ENCODE data around the gene RAB31.

DNA sequence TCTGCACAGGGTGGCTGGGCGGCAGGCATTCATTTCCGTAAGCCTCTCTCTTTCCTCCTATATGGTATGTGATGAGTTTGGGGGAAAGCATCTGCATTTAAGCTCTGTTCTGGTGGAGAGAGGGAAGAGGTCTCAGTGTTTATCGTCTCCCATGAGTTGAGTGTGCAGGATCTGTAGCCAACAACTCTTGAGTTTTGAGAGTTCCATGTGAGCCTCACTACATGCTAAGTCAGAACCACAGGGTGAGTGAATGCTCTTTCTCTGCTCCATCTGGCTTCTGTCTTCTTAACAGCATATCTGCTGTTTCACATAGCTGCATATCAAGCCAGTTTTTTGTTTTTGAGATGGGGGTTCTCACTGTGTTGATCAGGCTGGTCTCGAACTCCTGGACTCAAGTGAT lies 22.7 kb downstream of the RAB31 start:
- TF ChIP-seq, protein P1, sequence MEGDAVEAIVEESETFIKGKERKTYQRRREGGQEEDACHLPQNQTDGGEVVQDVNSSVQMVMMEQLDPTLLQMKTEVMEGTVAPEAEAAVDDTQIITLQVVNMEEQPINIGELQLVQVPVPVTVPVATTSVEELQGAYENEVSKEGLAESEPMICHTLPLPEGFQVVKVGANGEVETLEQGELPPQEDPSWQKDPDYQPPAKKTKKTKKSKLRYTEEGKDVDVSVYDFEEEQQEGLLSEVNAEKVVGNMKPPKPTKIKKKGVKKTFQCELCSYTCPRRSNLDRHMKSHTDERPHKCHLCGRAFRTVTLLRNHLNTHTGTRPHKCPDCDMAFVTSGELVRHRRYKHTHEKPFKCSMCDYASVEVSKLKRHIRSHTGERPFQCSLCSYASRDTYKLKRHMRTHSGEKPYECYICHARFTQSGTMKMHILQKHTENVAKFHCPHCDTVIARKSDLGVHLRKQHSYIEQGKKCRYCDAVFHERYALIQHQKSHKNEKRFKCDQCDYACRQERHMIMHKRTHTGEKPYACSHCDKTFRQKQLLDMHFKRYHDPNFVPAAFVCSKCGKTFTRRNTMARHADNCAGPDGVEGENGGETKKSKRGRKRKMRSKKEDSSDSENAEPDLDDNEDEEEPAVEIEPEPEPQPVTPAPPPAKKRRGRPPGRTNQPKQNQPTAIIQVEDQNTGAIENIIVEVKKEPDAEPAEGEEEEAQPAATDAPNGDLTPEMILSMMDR (IDR thresholded peaks at IDR 0.05): no peak
- TF ChIP-seq POLR2A (IDR thresholded peaks at IDR 0.05): no peak
